ENCODE data around the gene CNOT8. TPM values are rescaled to one million over a fixed set of nuclear protein-coding genes. Genes with fewer than 3 reads are reported as not detected.

CNOT8 gene
- polyA plus RNA-seq, 1 donor from 2014 or later: 146 TPM

GRCh38 chr5:154815684-154816247, 42.7 kb upstream of the CNOT8 start:
- Histone ChIP-seq H3K36me3 (ENCODE audit: insufficient read depth, low read length) (peaks cover 6% of the 10 kb centered on the region), H3K4me2 (ENCODE audit: low read length) (no peak overlapping the region), H3K27me3 (ENCODE audit: insufficient read depth, low read depth, low read length) (no peaks in the 10 kb centered on the region), H3K9me3 (ENCODE audit: low read length) (no peaks in the 10 kb centered on the region), H3K79me2 (replicated peaks; ENCODE audit: insufficient read depth, low read length) (no peaks in the 10 kb centered on the region), H3K4me3 (ENCODE audit: low read length) (no peak overlapping the region), H3K27ac (ENCODE audit: low read length) (no peak overlapping the region), H4K20me1 (ENCODE audit: insufficient read depth) (no peaks in the 10 kb centered on the region), H3F3A (ENCODE audit: insufficient read depth, low read length, poor library complexity, severe bottlenecking) (no peaks in the 10 kb centered on the region), H3K9me2 (ENCODE audit: insufficient read depth, low read length) (no peaks in the 10 kb centered on the region), H2AFZ (ENCODE audit: low read depth, low read length) (no peak overlapping the region), H3K9ac (ENCODE audit: low read length) (no peak overlapping the region)
- no peak for TF ChIP-seq RAD21 (conservative IDR thresholded peaks at IDR 0.05)
- TF ChIP-seq TAF1 (IDR thresholded peaks at IDR 0.05; ENCODE audit: low read depth): no peak
- TF ChIP-seq MXI1 (conservative IDR thresholded peaks at IDR 0.05; ENCODE audit: poor library complexity, severe bottlenecking): no peak
- no peak for TF ChIP-seq POLR2AphosphoS5 (IDR thresholded peaks at IDR 0.05)
- TF ChIP-seq, protein P1, sequence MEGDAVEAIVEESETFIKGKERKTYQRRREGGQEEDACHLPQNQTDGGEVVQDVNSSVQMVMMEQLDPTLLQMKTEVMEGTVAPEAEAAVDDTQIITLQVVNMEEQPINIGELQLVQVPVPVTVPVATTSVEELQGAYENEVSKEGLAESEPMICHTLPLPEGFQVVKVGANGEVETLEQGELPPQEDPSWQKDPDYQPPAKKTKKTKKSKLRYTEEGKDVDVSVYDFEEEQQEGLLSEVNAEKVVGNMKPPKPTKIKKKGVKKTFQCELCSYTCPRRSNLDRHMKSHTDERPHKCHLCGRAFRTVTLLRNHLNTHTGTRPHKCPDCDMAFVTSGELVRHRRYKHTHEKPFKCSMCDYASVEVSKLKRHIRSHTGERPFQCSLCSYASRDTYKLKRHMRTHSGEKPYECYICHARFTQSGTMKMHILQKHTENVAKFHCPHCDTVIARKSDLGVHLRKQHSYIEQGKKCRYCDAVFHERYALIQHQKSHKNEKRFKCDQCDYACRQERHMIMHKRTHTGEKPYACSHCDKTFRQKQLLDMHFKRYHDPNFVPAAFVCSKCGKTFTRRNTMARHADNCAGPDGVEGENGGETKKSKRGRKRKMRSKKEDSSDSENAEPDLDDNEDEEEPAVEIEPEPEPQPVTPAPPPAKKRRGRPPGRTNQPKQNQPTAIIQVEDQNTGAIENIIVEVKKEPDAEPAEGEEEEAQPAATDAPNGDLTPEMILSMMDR (IDR thresholded peaks at IDR 0.05; ENCODE audit: poor library complexity, severe bottlenecking): no peak
- TF ChIP-seq SMC3 (conservative IDR thresholded peaks at IDR 0.05; ENCODE audit: poor library complexity): no peak
- TF ChIP-seq EZH2 (IDR thresholded peaks at IDR 0.05; ENCODE audit: borderline replicate concordance, insufficient read depth, low read length, poor library complexity, severe bottlenecking): no peak
- TF ChIP-seq REST (IDR thresholded peaks at IDR 0.05; ENCODE audit: borderline replicate concordance): no peak
- no peak for TF ChIP-seq EP300 (conservative IDR thresholded peaks at IDR 0.05; ENCODE audit: poor library complexity, severe bottlenecking)

- Histone ChIP-seq H3K79me2 (replicated peaks; ENCODE audit: insufficient read depth, low read length) (no peaks in the 10 kb centered on the region), H3K4me3 (ENCODE audit: low read length) (no peak overlapping the region), H3K9me3 (ENCODE audit: low read length) (no peaks in the 10 kb centered on the region), H3K36me3 (ENCODE audit: insufficient read depth, low read length) (no peaks in the 10 kb centered on the region), H3K27ac (ENCODE audit: low read length) (no peak overlapping the region), H3K4me2 (ENCODE audit: low read length) (no peak overlapping the region), H3K27me3 (ENCODE audit: insufficient read depth, low read depth, low read length) (no peaks in the 10 kb centered on the region), H3F3A (ENCODE audit: insufficient read depth, low read length, poor library complexity, severe bottlenecking) (no peaks in the 10 kb centered on the region), H2AFZ (ENCODE audit: low read depth, low read length) (no peak overlapping the region), H3K9me2 (ENCODE audit: insufficient read depth, low read length) (no peaks in the 10 kb centered on the region), H3K9ac (ENCODE audit: low read length) (no peak overlapping the region), H4K20me1 (ENCODE audit: insufficient read depth) (no peaks in the 10 kb centered on the region)
- TF ChIP-seq REST (IDR thresholded peaks at IDR 0.05; ENCODE audit: borderline replicate concordance) (no peak), TAF1 (IDR thresholded peaks at IDR 0.05; ENCODE audit: low read depth) (no peak)
- TF ChIP-seq, protein P1 (IDR thresholded peaks at IDR 0.05; ENCODE audit: poor library complexity, severe bottlenecking): no peak
Measured at GRCh38 chr5:154816891-154817492, 41.4 kb upstream of the CNOT8 start.
